Measurements from ENCODE around the gene LDLRAD4.

The LDLRAD4 gene

GRCh38 chr18:13618760-13619438, 400.3 kb downstream of the LDLRAD4 start:
- DNase-seq (ENCODE audit: low read depth), result no peak

GRCh38 chr18:13619505-13620205, 401.1 kb downstream of the LDLRAD4 start:
- no peak for DNase-seq (ENCODE audit: low read depth)

GRCh38 chr18:13620206-13620672, 401.7 kb downstream of the LDLRAD4 start:
- no peak for DNase-seq (ENCODE audit: low read depth)

- no peak for DNase-seq (ENCODE audit: low read depth)
Observed at GRCh38 chr18:13620818-13621445, 402.4 kb downstream of the LDLRAD4 start.

GRCh38 chr18:13621446-13621849, 402.9 kb downstream of the LDLRAD4 start:
- no peak for DNase-seq (ENCODE audit: low read depth)

- DNase-seq (ENCODE audit: low read depth), result no peak
Observed at GRCh38 chr18:13621886-13622619, 403.5 kb downstream of the LDLRAD4 start.

- DNase-seq (ENCODE audit: low read depth), result no peak
Observed at GRCh38 chr18:13622751-13623150, 404.2 kb downstream of the LDLRAD4 start.

- no peak for DNase-seq (ENCODE audit: low read depth)
Observed at GRCh38 chr18:13623348-13623747, 404.8 kb downstream of the LDLRAD4 start.

GRCh38 chr18:13623871-13624270, 405.3 kb downstream of the LDLRAD4 start:
- no peak for DNase-seq (ENCODE audit: low read depth)

GRCh38 chr18:13624563-13625237, 406.1 kb downstream of the LDLRAD4 start:
- DNase-seq (ENCODE audit: low read depth), result no peak

- no peak for DNase-seq (ENCODE audit: low read depth)
Observed at GRCh38 chr18:13625355-13625754, 406.8 kb downstream of the LDLRAD4 start.

- DNase-seq (ENCODE audit: low read depth), result no peak
Observed at GRCh38 chr18:13625843-13626543, 407.4 kb downstream of the LDLRAD4 start.

- DNase-seq (ENCODE audit: low read depth), result no peak
Observed at GRCh38 chr18:13626544-13626908, 408.0 kb downstream of the LDLRAD4 start.

GRCh38 chr18:13627639-13628038, 409.1 kb downstream of the LDLRAD4 start:
- DNase-seq (ENCODE audit: low read depth), result no peak

- DNase-seq (ENCODE audit: low read depth), result no peak
Observed at GRCh38 chr18:13628211-13628610, 409.7 kb downstream of the LDLRAD4 start.

- DNase-seq (ENCODE audit: low read depth), result peak; percentile 10
Observed at GRCh38 chr18:13629841-13630715, 411.5 kb downstream of the LDLRAD4 start.

GRCh38 chr18:13630716-13631268, 412.2 kb downstream of the LDLRAD4 start:
- DNase-seq (ENCODE audit: low read depth), result no peak

- no peak for DNase-seq (ENCODE audit: low read depth)
Observed at GRCh38 chr18:13633700-13634099, 415.1 kb downstream of the LDLRAD4 start.

- DNase-seq (ENCODE audit: low read depth), result no peak
Observed at GRCh38 chr18:13635046-13635445, 416.5 kb downstream of the LDLRAD4 start.
